Fibroblast of lung (primary cell): ENCODE data around the gene PPM1K. TPM values are rescaled to one million over a fixed set of nuclear protein-coding genes. Genes with fewer than 3 reads are reported as not detected.

Experiments used
- DNase-seq, 2 donors: peaks; one replicate each; pipeline versions ENCODE4 v3.0.0 to v3.0.0-alpha.2; 2010; ENCODE audit warnings: low read depth in 2 of 2
- H2AFZ ChIP-seq: 2 replicates; pipeline ENCODE4 v1.5.1; 2012; ENCODE audit warnings: low read length, control low read depth, inconsistent platforms
- H3K27ac ChIP-seq: 2 replicates; pipeline ENCODE4 v1.5.1; 2011; ENCODE audit warnings: low read length, control low read depth; ENCODE audit not compliant: insufficient read depth
- H3K27me3 ChIP-seq: 2 replicates; pipeline ENCODE4 v1.5.1; 2011; ENCODE audit warnings: mild to moderate bottlenecking, low read length; ENCODE audit not compliant: control insufficient read depth, insufficient read depth
- H3K36me3 ChIP-seq: 2 replicates; pipeline ENCODE4 v1.5.1; 2011; ENCODE audit warnings: low read length; ENCODE audit not compliant: control insufficient read depth, insufficient read depth
- H3K4me1 ChIP-seq: 2 replicates; pipeline ENCODE4 v1.5.1; 2011; ENCODE audit warnings: low read length; ENCODE audit not compliant: control insufficient read depth, insufficient read depth; ENCODE audit errors: extremely low read depth
- H3K4me2 ChIP-seq: 2 replicates; pipeline ENCODE4 v1.5.1; 2011; ENCODE audit warnings: low read length, control low read depth; ENCODE audit not compliant: insufficient read depth; ENCODE audit errors: extremely low read depth
- H3K4me3 ChIP-seq, 4 experiments: fragments of 200-600 bp in 1 of 4; sonication (generic) in 1 of 4; replicated peaks in 1 of 4; 2 replicates each; pipeline ENCODE4 v1.5.1; 2011 to 2016; ENCODE audit warnings: low read length in 4 of 4, low read depth in 3 of 4, mild to moderate bottlenecking in 3 of 4, control low read depth in 2 of 4, inconsistent platforms in 1 of 4, mixed read lengths in 1 of 4; ENCODE audit not compliant: insufficient read depth in 1 of 4; ENCODE audit errors: control extremely low read depth in 1 of 4
- H3K79me2 ChIP-seq: 2 replicates; pipeline ENCODE4 v1.5.1; 2012; ENCODE audit warnings: mild to moderate bottlenecking, low read length, inconsistent platforms; ENCODE audit not compliant: control insufficient read depth, insufficient read depth
- H3K9ac ChIP-seq: 2 replicates; pipeline ENCODE4 v1.5.1; 2011; ENCODE audit warnings: mild to moderate bottlenecking, low read length, control low read depth; ENCODE audit not compliant: insufficient read depth
- H3K9me3 ChIP-seq: 2 replicates; pipeline ENCODE4 v1.5.1; 2012; ENCODE audit warnings: low read depth, low read length; ENCODE audit not compliant: control insufficient read depth, insufficient read depth
- H4K20me1 ChIP-seq: 2 replicates; pipeline ENCODE4 v1.5.1; 2011; ENCODE audit warnings: low read length; ENCODE audit not compliant: control insufficient read depth, insufficient read depth; ENCODE audit errors: extremely low read depth
- CTCF ChIP-seq, 2 donors: IDR thresholded peaks in 1 of 2; conservative IDR thresholded peaks in 1 of 2; 1 replicate in 1 of 2; 2 replicates in 1 of 2; pipeline ENCODE4 v1.5.1; 2011 to 2012; ENCODE audit warnings: low read length in 2 of 2, control low read depth in 1 of 2, inconsistent platforms in 1 of 2, low read depth in 1 of 2, mild to moderate bottlenecking in 1 of 2
- EZH2 ChIP-seq: IDR thresholded peaks from 2 replicates; pipeline ENCODE4 v1.5.1; 2012; ENCODE audit warnings: low read length, control low read depth, mild to moderate bottlenecking; ENCODE audit errors: missing control alignments
- polyA plus RNA-seq, 2 donors: library from polyadenylated mRNA; depleted of rRNA in 1 of 2; stranded (reverse) in 1 of 2; unstranded in 1 of 2; fragments of >200 nt; gene quantifications; 2 replicates each; pipeline ENCODE4 v1.2.1, GENCODE V29; 2011 to 2012; ENCODE audit warnings: missing spikeins in 1 of 2
- total RNA-seq: library from RNA; depleted of rRNA; stranded (reverse); fragments of >200 nt; gene quantifications from 2 replicates; pipeline ENCODE4 v1.2.1, GENCODE V29; 2014

The PPM1K gene
- total and polyA plus RNA-seq, 2 donors (not counting 1 experiment from before 2014, with no cell fraction given) = 14.4 to 18.0 TPM

GRCh38 chr4:88295656-88296055 lies 11.3 kb upstream of the PPM1K start:
- H3K27ac ChIP-seq = no peak overlapping the region
- H3K9me3 ChIP-seq = no peaks in the 10 kb centered on the region
- H3K4me1 ChIP-seq = no peaks in the 10 kb centered on the region
- no peaks in the 10 kb centered on the region for H3K27me3 ChIP-seq
- no peak for TF ChIP-seq EZH2
- TF ChIP-seq CTCF (conservative IDR thresholded peaks at IDR 0.05 in 1 of 2, IDR thresholded peaks at IDR 0.05 in 1 of 2; ENCODE audit: low read depth in 1 of 2, low read length in 2 of 2) = no peak
- H2AFZ ChIP-seq = no peak overlapping the region
- H3K36me3 ChIP-seq = no peaks in the 10 kb centered on the region
- DNase-seq = no peak
- no peak overlapping the region for H3K4me2 ChIP-seq
- H3K4me3 ChIP-seq = no peak overlapping the region
- H4K20me1 ChIP-seq = no peaks in the 10 kb centered on the region
- H3K9ac ChIP-seq = no peak overlapping the region
- H3K79me2 ChIP-seq = no peaks in the 10 kb centered on the region

GRCh38 chr4:88291003-88291402 lies 6.6 kb upstream of the PPM1K start:
- Histone ChIP-seq H2AFZ (no peak overlapping the region), H3K9me3 (no peaks in the 10 kb centered on the region), H4K20me1 (no peaks in the 10 kb centered on the region), H3K4me3 (peak overlapping the region in 1 of 4 experiments; percentile 12), H3K4me2 (no peak overlapping the region), H3K27me3 (no peaks in the 10 kb centered on the region), H3K36me3 (no peaks in the 10 kb centered on the region), H3K79me2 (no peaks in the 10 kb centered on the region), H3K27ac (no peak overlapping the region), H3K4me1 (no peaks in the 10 kb centered on the region), H3K9ac (no peak overlapping the region)
- DNase-seq = peak; percentile 47 to 60
- TF ChIP-seq CTCF (conservative IDR thresholded peaks at IDR 0.05 in 1 of 2, IDR thresholded peaks at IDR 0.05 in 1 of 2; ENCODE audit: low read depth in 1 of 2, low read length in 2 of 2) (no peak), EZH2 (no peak)

GRCh38 chr4:88286897-88287296 lies 2.5 kb upstream of the PPM1K start:
- Histone ChIP-seq H3K27me3 (no peaks in the 10 kb centered on the region), H3K9me3 (no peaks in the 10 kb centered on the region), H3K9ac (no peak overlapping the region), H3K4me2 (no peak overlapping the region), H2AFZ (no peak overlapping the region), H3K4me1 (peaks cover 2% of the 10 kb centered on the region), H3K79me2 (no peaks in the 10 kb centered on the region), H3K36me3 (no peaks in the 10 kb centered on the region), H3K4me3 (no peak overlapping the region), H3K27ac (no peak overlapping the region), H4K20me1 (no peaks in the 10 kb centered on the region)
- DNase-seq = peak; percentile 7 to 11
- TF ChIP-seq EZH2 (no peak), CTCF (conservative IDR thresholded peaks at IDR 0.05 in 1 of 2, IDR thresholded peaks at IDR 0.05 in 1 of 2; ENCODE audit: low read depth in 1 of 2, low read length in 2 of 2) (no peak)
